ENCODE measurements around the gene CCL17.

DNA sequence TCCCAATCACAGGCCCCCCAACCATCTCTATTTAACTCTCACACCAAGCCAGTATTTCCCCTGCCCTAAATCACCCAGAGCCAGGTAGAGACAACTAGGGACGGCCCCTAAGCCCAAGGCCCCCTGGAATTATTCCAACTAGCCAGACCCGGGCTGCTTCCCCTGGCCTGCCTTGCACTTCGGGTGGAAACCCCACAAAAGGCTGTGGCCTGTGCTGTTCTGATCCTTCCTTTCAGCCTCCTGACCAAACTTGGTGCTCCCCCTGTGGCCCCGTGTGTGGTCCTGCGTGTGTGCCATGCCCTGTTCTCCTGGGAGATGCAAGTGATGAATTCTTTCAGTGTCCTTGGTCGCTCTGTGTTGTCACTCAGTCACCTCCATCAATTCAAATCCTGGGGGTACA is 14.9 kb downstream of the CCL17 start:
- TF ChIP-seq, protein P1, sequence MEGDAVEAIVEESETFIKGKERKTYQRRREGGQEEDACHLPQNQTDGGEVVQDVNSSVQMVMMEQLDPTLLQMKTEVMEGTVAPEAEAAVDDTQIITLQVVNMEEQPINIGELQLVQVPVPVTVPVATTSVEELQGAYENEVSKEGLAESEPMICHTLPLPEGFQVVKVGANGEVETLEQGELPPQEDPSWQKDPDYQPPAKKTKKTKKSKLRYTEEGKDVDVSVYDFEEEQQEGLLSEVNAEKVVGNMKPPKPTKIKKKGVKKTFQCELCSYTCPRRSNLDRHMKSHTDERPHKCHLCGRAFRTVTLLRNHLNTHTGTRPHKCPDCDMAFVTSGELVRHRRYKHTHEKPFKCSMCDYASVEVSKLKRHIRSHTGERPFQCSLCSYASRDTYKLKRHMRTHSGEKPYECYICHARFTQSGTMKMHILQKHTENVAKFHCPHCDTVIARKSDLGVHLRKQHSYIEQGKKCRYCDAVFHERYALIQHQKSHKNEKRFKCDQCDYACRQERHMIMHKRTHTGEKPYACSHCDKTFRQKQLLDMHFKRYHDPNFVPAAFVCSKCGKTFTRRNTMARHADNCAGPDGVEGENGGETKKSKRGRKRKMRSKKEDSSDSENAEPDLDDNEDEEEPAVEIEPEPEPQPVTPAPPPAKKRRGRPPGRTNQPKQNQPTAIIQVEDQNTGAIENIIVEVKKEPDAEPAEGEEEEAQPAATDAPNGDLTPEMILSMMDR (IDR thresholded peaks at IDR 0.05): no peak
- TF ChIP-seq POLR2A (IDR thresholded peaks at IDR 0.05): no peak
